ENCODE data around the gene DPYD.

Gene DPYD

DNA sequence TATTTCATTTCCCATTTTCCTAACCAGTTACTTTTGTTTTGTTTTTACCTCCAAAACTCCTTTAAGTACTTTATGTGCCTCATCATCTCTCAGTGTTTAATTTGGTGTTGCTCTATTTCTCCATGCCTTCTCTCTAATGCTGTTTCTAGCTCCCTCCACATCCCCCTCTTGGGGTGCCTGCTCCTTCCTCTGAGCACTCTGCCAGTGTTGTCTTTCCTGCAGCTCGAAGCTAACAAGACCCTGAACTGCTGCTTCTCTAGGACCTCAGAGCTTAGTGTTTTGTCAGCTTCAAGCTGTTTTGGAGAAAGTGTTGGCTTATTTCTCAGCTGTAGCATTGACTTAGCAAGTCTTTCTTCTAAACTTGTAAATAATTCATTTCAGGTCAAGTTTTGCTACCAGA is 290.6 kb downstream of the DPYD start:
- DNase-seq (ENCODE audit: low read depth in 3 of 3, low spot score in 1 of 3), result no peak

DNA sequence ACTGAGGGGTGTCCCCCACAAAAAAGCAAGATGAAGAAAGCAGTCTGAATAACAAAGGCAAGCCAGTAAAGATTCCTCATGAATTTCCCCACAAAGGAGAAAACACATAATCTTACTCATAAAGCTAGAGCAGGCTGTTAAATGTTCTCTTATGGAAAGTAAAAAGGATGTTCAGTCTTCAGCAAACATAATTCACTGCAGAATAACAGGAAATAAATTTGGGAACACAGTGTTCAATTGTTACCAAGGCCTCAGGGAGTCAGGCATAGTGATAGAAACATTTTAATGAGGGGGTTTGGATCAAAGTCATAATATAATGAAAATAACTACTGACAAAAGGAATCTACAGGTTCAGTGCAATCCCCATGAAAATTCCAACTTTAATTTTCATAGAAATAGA is 297.6 kb downstream of the DPYD start:
- DNase-seq (ENCODE audit: low read depth in 3 of 3, low spot score in 1 of 3), result no peak

DNA sequence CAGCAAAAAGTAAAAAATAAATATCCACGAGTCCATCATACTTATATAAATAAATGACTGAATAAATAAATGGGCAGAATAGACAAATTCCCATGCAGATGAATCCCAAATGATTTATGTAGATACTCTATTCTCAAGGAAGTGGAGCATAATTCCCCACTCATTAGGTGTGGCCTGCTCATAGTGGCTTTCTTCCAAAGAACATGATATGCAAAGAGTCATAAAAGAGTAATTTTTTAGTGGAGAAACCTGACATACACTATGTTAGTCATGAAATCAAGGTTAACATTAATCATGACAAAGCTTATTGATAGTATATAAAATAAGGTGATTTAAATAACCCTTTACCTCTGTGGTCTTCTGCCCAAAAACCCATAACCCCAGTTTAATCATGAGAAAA is 298.9 kb downstream of the DPYD start:
- no peak for DNase-seq (ENCODE audit: low read depth in 3 of 3, low spot score in 1 of 3)

DNA sequence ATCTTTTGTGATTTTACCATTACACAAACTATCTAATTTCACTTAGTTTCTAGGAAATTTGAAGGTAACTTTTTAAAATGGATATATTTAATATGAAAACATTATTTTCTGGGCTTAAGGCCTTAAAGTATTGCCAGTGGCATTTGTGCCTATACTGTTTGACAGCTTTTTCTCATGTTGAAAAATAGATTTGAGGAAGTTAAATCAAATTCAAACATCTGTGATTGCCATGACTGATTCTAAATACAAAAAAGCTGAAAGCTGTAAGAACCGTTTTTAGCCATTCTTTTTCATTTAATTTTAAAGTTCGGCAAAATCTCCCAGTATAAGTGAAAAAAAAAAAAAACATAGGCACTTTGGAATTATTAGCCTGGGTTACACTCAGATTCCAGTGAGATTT is 301.1 kb downstream of the DPYD start:
- no peak for DNase-seq (ENCODE audit: low read depth in 3 of 3, low spot score in 1 of 3)

DNA sequence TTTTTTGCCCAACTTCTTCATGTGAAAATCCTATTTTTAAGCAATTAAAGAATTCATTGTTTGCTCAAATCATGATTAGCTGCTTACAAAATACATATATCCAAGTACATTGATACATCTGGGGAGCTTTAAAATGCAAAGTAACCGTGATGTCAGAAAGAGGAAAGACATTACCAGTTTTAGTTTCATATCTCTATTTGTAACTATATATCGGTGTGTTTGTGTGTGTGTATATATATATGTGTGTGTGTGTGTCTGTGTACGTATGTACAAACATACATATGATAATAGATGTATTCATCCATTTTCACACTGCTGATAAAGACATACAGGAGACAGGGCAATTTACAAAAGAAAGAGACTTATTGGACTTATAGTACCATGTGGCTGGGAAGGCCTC is 310.1 kb downstream of the DPYD start:
- DNase-seq (ENCODE audit: low read depth in 3 of 3, low spot score in 1 of 3), result no peak

DNA sequence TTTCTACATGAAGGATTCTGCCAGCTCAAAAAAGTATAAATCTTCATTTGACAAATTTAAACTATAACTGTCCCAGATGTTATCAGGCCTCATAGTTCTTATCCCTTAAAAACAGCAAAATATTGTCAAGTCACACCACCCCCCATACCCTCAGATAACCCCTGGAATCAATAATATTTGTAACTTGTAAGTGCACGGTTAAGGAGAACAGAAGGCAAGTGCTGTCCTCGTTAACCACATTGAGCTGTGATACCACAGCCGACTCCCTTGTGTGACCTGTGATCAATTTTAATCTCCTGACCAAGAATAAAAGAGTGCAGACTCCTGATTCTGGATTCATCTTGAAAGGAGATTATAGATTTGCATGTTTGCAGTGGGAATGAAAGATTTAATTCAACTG is 310.7 kb downstream of the DPYD start:
- DNase-seq (ENCODE audit: low read depth in 3 of 3, low spot score in 1 of 3), result no peak

DNA sequence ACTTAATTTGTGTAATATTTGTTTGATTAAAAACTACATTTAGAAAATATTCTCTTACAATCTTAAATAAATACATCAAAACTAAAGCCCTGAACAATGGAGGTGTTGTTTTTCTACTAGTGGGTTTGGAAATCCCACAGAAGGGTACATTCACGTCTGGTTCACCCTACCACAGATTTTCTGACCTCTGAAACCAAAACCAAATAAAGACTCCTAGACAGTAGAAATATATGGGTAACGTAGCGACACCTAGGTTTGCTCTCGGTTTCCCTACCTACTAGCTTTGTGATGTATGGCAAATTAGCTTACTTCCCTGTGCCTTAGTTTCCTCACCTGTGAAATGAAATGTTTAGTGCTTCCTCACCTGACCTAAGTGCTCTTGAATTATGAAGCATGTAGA is 312.6 kb downstream of the DPYD start:
- no peak for DNase-seq (ENCODE audit: low read depth in 3 of 3, low spot score in 1 of 3)

DNA sequence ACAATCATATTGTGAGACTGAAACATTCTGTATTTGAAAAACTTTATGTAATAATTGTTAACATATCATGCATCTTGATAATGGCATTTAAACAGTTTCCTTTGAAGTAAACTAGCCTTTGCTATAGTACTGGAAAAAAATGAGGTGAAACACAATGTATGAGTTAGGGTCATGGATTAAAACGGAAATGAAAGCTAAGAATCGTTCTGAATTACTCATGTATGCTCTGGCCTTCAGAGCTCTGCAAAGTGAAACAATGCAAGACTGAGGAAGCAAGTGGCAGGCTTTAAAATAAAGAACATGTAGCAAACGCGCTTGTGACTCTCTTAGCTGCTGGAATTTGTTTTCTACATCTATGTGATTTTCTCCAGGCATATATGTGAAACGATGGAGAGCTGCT is 317.1 kb downstream of the DPYD start:
- DNase-seq (ENCODE audit: low read depth in 3 of 3, low spot score in 1 of 3), result no peak

DNA sequence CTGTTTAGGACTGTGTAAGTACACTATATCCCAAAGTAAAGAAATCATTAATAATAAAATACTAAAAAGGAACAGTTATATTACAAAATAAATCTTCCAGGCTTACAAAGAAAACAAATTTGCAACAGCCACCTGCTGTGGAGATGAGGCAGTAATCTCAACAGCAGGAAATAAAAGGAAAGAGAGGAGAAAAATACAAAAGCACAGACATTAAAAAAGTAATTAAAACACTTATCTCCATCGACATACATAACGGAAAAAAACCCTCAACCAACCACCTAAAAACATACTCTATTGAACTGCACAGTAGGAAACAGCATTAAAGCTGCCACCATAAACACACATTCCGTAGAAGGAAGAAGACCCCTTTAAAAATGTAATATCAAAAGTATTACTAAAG is 317.6 kb downstream of the DPYD start:
- DNase-seq (ENCODE audit: low read depth in 3 of 3, low spot score in 1 of 3), result no peak

DNA sequence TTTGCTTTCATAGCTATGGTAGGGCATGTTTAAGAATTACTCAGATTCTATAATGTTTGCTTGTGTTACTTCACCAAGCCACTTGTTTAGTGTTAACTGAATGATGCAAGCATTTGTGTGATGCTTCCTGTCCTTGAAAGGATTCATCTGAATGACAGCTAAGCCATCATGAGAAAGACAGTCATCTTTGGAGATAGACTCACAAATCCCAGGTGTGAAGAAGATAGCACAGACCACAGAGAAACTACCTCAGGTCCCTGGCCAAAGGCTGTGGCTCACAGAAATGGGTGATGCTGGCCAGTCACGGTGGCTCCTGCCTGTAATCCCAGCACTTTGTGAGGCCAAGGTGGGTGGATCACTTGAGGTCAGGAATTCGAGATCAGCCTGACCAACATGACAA is 321.4 kb downstream of the DPYD start:
- no peak for DNase-seq (ENCODE audit: low read depth in 3 of 3, low spot score in 1 of 3)

DNA sequence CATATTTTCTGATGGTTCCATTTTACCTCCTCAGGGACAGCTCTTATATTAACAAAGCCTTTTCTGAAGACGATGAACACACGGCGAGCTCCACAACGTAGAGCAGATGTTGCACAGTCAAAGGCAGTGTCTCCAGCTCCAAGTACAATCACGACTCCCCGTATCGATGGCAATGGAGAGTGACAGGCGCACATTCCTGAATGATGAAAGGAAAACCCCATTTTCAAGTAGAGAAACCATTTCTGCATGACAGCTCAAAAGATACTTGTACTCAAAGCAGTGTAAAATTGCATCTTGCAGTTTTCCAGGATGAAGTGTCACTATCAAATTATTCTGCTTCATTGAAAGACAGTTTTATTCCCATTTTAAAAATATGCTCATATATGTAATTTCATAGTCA is 327.6 kb downstream of the DPYD start:
- DNase-seq (ENCODE audit: low read depth in 3 of 3, low spot score in 1 of 3), result no peak

DNA sequence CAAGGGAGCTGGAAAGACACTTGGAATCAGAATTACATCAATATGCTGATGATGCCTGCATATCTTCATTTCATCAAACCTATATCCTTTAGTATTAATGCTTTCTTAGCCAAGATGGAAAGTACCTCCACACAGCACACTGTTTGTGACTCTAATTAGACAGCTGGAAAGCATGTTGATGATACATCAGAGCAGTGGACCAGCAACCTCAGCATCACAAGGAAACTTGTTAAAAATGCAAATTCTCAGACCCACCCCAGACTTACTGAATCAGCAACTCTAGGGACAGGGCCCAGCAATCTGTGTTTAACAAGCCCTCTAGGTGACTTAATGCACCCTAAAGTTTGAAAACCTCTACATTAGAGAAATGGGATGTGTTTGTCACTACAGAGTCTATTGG is 332.1 kb downstream of the DPYD start:
- no peak for DNase-seq (ENCODE audit: low read depth in 3 of 3, low spot score in 1 of 3)

DNA sequence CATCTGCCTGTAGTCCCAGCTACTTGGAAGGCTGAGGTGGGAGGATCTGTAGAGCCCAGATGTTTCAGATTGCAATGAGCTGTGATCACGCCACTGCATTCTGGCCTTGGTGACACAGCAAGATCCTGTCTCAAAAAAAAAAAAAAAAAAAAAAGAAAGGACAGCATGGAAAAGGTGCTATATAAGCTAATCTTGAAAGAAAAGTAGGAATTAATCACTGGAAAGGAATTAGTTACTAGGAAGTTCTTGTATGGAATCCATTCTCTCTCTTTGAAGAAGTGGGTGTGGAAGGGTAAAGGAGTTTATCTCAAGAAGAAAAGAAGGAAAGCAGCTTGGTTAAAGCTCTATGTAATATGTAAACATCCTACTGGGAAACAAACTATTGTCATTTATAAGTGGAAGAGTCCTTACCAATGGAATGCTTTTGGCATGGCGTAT is 339.2 kb downstream of the DPYD start:
- DNase-seq (ENCODE audit: low read depth in 3 of 3, low spot score in 1 of 3), result no peak

DNA sequence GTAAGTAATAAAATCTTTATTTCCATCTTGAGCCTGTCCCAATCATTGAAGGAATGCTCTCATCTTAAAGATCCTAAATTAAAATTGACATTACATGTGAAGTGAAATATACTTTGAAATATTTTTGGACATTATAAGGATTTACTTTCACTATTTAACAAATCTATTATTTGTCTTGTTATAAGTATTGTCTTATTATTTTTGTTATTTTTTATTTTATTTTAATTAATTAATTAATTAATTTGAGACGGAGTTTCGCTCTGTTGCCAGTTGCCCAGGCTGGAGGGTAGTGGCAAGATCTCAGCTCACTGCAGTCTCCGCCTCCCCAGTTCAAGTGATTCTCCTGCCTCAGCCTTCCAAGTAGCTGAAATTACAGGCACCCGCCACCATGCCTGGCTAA is 343.2 kb downstream of the DPYD start:
- DNase-seq (ENCODE audit: low read depth in 3 of 3, low spot score in 1 of 3), result no peak

DNA sequence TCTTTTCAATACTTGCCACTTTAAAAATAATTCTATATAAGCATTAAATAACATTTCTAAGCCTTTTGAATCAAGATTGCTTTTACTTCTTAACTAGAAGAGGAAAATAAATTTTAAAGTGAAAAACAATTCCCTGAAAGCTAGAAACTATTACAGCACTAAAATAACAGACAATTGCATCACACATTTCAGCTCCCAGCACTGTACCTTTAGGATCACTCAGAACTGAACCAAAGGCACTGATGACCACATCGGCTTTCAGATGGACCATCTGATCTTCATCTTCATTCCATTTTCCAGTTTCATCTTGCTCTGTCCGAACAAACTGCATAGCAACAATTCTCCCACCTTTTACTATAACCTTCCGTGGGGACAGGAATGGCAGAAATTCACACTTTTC is 347.3 kb downstream of the DPYD start:
- DNase-seq (ENCODE audit: low read depth in 3 of 3, low spot score in 1 of 3), result no peak

DNA sequence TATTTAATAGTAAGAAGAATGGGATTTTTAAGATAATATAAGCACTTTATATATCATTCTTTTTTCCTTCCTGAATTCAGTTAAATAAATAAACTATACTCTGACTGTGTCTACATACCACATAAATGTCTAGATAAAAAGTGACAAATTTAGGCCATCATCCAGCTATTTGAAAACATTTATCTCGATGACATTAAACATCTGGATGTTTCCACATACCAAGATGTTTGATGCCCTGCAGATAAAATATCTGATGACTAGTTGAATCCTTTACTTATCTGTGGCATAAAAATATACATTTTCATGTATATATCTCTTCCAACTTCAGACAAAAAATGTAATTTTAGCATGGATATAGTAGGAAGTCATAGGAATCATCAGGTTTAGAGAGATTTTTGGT is 348.3 kb downstream of the DPYD start:
- no peak for DNase-seq (ENCODE audit: low read depth in 3 of 3, low spot score in 1 of 3)

DNA sequence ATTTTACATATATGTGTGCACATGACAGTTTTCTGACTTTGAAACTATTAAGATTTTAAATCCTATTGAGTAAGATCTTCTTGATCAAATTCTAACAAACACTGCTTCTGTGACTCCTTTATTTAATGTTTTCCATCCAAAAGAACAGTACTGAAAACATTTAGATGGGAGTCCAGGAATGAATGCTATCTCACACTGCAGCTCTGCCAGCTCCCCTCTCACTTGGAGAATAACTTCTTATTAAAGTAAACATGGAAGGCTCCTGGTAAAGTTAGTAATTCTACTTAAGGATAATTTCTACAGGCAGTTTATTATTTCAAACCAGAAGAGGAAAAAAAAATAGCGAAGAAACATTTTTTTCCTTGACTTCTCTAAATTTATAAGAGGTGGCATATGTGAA is 349.1 kb downstream of the DPYD start:
- DNase-seq (ENCODE audit: low read depth in 3 of 3, low spot score in 1 of 3), result no peak

DNA sequence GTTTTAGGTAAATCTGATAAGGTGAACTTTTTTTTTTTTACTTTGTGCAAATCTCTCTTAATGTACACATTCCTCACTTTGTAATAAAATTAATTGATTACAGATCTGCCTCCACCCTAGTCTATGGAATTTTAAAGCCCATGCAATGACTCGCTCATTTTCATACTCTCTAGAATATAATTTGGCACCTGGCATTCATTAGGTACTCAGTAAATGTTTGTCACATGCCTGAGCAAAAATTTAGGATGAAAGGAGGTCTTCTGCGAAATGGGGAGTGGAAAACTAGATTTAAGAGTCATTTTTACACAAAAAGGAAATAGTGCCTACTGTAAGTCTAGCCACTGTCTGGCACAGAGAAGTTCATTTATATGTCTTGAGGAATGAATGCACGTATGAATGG is 350.1 kb downstream of the DPYD start:
- no peak for DNase-seq (ENCODE audit: low read depth in 3 of 3, low spot score in 1 of 3)

DNA sequence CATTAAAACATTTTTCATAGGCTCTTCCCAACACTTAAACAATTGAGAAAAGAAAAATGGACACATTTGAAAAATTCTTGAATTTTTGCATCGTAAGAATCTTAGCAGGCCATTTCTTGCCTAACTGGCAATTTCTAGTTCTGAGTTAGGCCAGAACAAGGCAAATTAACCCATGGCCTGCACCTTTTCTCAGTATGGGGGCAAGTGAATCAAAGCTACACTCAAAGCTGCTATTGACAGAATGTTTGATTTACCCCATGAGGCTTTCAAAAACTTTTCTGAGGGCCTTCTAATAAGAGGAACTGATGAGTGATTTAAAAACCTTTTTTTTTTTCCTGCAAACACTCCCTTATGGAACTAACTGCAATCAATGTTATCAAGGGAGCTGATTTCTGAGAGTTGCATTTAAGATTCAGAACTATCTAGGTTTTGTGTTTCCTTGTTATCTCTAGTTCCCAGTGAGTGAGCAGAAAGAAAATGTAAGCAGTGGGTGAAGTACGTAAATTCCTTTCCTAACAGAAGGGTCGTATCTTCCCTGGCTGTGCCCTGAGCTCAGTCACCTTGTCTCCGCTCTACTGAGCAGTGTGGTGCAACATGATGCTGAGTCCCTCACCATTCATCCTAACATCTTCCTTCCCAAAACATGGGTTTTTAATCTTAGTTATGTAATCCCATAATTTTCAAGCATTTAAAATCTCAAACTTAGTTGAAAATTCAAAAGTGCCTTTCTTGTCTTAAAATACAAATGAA is 353.7 kb downstream of the DPYD start:
- DNase-seq (ENCODE audit: low read depth in 3 of 3, low spot score in 1 of 3), result no peak

DNA sequence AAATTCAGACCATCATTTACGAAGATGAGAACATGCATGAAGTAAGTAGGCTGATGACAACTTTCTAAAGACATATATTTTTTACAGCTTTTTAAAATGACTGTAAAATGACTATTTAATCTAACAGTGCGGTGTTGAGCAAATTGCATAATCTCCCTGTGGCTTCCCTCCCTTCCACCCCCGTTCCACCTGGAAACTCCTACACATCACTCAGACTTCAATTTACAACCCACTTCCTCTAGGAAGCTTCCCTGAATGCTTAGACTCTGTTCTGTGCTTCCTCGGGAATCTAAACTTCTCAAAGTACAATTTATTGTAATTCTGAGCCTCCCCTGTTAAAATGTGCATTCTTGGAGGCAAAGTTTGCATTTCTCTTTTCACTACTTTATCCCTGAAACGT is 354.9 kb downstream of the DPYD start:
- DNase-seq (ENCODE audit: low read depth in 3 of 3, low spot score in 1 of 3), result no peak

DNA sequence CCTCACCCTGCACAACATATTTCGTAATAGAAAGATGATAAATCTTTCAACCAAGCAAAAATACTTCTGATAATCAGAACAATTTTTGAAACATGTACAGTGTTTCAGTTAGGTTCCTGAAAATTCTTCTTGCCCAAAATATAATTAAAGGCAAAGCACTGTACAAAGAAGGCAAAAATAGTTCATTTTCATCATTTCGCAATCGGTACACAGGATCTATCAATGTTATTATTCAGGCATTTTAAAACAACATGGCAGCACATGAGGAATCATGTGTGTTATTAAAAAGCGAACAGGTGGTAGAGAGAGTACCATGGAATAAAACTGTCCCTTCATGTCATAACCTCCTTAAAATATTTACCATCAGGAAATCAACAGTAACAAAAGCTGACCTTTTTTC is 356.9 kb downstream of the DPYD start:
- no peak for DNase-seq (ENCODE audit: low read depth in 3 of 3, low spot score in 1 of 3)

DNA sequence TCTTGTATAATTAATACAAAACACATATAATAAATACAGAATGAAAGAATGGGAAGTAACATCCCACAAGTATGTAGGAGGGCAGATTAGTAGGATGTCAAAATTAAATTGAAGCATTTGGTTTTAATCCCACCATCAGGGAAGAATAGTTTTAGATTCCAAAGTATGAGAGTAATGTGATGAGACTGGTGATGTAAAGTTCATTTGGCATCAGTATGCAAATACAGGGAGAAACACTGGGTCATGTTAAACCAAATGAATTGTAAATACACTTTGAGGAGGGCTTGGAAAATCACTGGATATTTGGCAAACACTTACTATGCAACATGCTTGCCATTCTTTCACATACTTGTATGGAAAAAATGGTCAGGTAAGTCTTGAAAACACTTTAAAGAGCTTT is 358.8 kb downstream of the DPYD start:
- no peak for DNase-seq (ENCODE audit: low read depth in 3 of 3, low spot score in 1 of 3)

DNA sequence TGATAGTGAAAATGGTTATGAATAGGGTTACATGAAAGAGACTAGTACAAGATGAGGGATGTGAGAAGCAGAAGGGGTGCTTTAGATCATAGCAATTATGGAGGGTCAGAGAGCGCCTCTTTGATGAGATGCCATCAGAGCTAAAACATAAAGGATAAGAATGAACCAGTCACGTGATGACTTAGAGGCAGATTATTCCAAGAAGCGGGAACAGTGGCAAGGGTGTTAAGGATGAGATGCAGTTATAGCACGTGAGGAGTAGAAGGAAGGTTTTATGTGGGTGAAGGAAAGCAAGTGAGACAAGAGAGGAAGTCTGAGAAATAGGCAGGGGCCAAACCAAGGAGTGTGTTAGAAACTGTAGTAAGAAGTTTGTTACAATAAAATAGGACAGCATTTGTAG is 360.1 kb downstream of the DPYD start:
- no peak for DNase-seq (ENCODE audit: low read depth in 3 of 3, low spot score in 1 of 3)

DNA sequence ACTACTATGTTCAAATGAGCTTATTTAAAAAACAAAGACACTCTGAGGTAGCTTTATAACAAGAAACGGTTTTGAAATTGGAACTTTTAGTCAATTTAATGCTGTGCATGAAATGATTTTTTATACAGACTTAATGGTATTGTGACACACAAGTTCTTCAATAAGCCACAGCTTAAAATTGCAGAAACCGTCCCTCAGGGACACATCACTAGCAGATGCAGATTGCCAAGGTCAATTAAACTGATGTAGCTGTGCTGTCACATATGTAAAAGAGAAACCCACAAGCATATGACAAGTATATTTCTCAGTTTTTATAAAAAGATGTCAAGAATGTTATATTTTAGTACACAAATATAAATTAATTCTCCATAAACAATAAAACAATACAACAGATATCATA is 366.9 kb downstream of the DPYD start:
- no peak for DNase-seq (ENCODE audit: low read depth in 3 of 3, low spot score in 1 of 3)

Measured in stimulated activated CD4-positive, alpha-beta T cell treated with anti-CD3 and anti-CD28 coated beads, TNF-alpha, amount 100 ng/mL, for 1 hour (primary cell).